GM18520 (cell line): ENCODE data around the gene RAD51B.

Experiments
- ATAC-seq: cut with Tn5 transposase; IDR thresholded peaks from one replicate; pipeline ENCODE4 v1.9.1; 2021; ENCODE audit not compliant: unreplicated experiment

Gene RAD51B

DNA sequence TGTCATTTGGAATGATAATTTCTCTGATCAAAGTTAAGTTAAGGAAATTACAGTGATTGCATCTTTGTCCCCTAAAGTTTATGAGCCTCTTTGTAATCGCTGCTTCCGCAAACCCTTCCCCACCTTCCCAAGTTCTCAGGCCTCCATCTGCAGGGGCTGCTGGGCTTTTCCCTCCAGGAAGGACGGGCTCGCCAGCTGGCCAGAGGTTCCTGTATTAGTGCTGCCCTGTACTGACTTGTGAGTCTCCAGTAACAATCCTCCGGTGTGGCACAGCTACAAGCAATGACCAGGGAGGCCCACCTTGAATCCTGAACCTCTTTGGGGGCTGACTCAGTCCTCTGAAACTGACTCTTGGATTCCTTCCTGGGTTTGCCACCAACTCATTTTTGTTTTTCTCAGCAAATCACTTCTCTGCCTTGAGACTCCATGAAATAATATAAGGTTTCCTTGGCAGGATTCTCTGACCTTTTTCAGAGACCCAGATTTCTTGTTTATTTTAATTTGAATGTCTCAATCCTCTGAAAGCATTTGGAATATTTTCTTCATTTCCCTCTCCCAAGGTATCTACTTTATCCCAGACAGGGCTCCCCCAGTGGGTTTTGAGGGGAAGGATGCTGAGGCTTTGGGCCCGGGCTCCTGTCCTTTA, 574.7 kb downstream of the RAD51B start:
- ATAC-seq = no peak

- no peak for ATAC-seq
These were observed 575.2 kb downstream of the RAD51B start for GRCh38 chr14:68394764-68395143.

DNA sequence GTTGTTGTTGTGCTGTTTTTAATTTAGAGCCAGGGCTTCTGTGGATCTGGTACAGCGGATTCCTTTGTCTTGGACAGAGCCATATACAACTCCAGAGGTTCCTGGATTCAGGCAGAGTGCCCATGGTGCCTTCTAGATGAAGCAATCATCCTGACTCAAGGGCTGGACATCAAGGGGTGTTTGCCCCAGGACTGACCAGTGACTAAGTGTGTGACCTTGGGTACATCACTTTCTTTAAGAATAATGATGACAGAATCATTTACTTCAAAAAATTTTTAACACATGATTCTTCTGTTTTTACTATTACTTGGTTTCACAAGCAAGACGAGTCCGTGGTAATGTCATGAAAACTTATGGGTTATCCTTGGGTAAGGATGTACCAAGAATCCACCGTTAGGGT, 576.0 kb downstream of the RAD51B start:
- no peak for ATAC-seq

- no peak for ATAC-seq
These were observed 576.9 kb downstream of the RAD51B start for GRCh38 chr14:68396461-68396860.

DNA sequence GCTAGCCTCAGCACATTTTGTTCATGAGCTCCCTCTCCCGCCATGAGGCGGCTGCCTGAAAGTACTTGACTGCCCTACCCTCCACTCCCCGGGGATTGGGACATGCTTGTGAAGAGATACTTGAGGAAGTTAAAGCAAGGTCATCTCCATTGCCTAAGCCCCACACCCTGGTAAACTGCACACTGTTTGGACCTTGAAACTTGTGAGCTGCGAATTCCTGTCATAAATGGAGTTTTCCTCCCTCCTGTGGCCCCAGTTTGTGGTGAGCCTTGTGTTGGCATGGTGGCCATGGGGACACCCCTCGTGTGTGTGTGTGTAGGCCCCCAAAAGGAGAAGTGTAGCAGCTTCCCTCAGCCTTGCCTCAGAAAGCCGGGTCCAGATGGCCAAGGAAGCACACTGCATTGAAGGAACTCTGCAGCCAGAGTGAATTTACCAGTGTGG, 577.8 kb downstream of the RAD51B start:
- ATAC-seq = no peak

GRCh38 chr14:68397822-68398221, 578.2 kb downstream of the RAD51B start:
- no peak for ATAC-seq

- no peak for ATAC-seq
These were observed 578.8 kb downstream of the RAD51B start for GRCh38 chr14:68398370-68398769.

- ATAC-seq = no peak
These were observed 580.4 kb downstream of the RAD51B start for GRCh38 chr14:68399971-68400370.

DNA sequence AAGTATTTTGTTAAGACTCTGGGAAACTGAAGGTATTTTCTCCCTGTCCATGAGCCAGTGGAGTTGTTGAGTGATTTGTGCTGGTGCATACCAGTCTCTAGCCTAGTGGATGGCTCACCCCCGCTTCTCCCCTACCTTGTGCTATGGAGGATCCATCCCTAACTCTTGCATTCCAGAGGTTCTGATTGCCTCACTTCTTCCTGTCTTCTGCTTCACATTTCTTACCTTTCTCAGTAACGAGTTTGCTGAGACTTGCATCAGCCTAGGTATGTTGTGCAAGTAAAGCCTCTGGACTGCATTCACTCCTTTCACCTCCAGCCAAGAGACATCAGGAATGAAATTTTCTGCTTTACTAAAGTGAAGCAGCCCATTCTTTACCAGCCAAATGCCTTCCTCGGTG, 581.7 kb downstream of the RAD51B start:
- peak; percentile 1 for ATAC-seq

DNA sequence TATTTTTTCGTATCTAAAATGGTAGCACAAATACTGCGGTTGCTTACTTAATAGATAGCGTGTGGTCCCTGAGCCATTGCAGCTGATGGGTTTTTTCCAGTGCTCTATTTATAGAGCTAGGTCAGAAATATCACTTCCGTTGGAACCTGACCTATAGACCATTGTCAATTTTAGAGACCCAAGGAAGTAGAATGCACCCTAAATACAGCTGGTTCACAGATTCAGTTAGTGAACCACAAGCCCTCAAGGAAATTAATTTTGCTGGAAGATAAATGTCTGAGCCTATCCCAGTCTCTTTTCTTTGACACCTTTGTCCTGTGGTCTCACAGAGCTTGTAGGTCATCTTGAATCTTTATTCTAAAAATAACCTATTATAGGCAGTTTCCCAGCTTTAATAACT, 582.3 kb downstream of the RAD51B start:
- peak; percentile 78 for ATAC-seq

DNA sequence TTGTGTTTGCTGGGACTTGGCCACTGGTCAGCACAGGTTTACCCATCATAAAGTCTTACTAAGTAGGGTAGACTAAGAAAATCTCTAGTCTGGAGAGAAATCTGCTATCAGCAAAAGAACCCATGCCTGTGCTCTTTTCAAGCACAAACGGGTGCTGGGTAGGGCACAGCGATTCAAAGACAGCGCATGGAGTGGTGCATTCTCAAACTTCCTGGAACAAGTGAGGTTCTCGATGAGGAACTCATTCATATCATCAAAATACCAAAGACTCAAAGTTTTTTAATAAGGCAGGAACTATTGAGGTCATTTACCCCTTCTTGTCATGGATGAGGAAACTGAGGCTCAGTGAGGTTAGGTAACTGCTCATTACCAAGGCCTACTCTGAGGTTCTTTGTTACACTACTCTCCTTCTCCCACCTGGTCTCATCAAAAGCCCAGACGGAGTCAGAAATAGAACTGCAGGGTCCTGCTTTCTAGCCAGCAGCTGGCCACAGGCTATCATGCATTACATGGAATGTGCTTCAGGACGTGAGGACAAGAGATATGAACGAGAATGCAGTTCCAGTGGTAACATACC, 583.0 kb downstream of the RAD51B start:
- no peak for ATAC-seq

DNA sequence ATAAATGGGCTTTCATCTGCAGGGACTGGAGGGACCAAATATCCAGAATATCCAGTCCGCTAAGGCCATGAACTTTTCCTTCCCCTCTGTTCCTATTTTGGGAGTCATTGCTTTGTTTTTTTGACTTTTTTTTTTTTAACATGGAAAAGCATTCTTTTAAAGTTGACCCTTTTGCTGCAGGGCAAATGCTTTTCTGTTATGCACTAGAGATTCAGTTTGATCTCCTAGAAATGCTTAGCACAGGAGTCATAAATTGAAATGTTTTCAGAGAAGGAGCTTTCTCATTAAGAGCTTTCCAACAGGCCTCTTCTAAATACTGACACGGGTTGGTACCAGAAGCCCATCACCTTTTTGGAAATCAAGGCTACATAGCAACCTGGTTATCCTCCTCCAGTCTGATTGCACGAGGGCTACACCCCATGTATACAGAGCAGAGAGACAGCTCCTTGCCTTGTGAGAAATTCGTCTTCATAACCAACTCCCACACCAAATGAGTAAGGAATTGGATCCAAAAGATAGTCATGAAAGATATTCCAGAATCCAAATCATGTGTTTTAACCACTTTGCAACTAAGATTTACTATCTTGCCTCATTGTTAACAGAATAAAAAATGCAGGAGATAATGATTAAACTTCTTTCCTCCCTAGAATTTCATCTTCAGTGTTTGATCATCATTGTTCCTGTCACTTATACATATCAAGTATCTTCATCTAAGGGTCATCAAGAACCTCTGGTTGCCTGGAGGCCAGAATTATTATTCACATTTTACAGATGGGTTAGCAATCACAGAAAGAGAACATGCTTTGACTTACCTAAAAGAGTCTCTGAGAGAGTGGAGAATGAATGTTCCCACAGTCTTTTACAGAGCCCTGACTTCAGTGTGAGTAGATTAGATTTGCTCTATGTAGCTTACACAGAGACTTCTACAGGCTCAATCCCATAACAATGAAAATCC, 583.9 kb downstream of the RAD51B start:
- ATAC-seq = no peak

DNA sequence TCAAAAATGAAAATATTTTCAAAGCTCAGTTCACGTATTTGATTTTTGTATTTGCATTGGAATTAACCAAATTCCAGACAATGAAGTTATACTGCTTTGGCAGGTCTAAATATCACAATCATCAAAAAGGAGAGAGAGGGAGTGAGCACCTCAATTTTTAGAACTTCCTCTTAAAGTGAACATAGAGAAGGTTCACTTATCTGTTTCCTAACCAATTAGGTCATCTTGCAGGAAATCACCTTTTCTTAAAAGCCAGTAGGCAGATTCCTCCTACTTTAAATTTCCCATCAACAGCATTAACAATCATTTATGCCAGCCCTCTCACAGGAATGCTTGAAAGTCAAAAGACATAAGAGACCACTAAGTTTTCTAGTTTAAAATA, 584.6 kb downstream of the RAD51B start:
- ATAC-seq = no peak

DNA sequence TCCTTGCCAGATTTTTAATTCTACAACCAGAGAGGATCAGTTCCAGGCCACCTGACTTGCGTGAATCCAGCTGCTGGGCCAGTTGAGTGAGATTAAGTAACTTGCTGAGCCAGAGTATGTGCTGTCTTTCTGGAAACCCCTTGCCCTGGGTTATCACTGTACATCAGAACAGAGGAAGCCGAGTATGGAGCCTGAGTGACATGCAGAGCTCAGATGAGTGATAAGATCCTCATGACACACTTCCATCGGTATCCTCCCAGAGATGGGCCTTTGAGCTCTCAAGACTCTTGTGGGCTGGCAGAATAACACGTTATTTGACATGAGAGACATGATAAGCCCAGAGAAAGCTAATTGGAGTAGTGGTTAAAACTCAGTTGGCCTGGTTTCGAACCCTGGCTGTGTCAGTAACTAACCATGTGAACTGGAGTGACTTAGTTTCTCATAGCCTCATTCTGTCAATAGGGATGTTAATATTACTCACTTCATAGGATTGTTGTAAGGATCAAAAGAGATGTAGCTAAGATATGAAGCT, 585.1 kb downstream of the RAD51B start:
- no peak for ATAC-seq

DNA sequence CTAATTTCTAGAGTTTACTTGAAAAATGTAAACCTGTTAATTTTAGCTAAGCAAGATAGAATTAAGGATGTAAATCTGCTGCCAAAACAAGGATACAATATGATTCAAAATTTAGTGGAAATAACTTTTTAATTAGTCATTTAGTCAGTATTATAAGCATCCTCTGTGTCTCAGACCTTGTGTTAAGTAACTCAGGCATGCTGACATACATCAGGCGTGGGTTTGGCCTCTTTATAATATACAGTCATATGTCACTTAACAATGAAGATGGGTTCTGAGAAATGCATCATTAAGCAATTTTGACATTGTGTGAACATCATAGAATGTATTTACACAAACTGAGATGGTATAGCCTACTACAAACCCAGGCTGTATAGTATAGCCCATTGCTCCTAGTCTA, 586.4 kb downstream of the RAD51B start:
- no peak for ATAC-seq

- no peak for ATAC-seq
These were observed 587.7 kb downstream of the RAD51B start for GRCh38 chr14:68407285-68407684.

GRCh38 chr14:68407825-68408224, 588.2 kb downstream of the RAD51B start:
- no peak for ATAC-seq

DNA sequence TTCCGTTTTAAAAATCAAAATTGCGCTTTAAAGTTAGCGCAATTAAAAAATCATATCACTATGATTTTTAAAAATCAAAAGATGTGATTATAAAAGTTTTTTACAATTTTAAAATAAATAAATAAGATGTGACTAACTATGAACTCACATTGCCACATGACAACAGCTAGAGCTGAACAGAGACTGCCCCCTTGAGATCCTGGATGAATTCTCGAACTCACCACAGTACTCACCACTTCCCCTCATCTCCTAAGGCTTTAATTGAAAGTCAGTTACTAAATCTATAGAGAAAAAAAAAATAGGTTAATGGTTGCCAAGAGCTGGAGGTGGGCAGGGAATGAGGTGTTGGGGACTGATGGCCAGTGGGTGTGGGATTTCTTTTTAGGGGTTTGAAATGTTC, 589.1 kb downstream of the RAD51B start:
- no peak for ATAC-seq

DNA sequence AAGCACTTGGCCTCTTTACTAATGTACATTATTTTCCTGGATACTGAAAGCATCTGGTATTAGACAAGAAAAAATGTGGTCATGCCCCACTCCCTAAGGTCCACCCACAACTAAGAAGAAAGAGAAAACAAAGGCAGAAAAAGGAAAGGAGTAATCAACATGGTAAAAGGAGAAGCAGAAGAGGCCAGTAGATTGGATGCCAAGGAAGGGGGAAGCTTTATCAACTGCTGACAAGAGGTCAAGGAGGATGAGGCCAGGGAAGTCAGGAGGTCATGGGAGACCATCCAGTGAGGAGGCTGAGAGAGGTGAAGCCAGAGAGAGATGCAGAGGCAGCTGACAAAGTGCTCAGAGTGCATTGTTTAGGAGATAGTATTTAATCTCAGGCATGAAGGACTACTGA, 589.8 kb downstream of the RAD51B start:
- ATAC-seq = no peak

- no peak for ATAC-seq
These were observed 593.2 kb downstream of the RAD51B start for GRCh38 chr14:68412505-68413465.

DNA sequence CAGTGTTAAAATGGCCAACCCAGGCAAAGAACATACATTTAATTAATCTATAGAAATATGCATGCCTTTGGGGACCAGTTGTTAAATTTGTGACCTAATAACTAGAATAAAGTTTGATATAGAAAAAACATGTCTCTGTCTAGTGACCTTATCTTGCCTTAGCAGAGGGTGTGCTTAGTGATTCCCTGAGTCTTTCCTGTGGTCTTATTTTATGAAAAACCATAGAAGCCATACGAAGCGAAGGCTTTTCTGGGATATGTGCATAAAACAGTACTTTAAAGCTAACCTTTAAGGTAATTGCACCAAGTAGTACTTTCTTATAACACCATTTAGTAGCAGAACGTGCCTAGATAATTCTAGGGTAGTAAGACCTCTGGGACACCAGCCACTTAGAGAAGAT, 593.9 kb downstream of the RAD51B start:
- no peak for ATAC-seq
